WI38 (cell line): ENCODE data around the gene WDR43.

ENCODE experiments used
- H3K4me3 ChIP-seq: 2 replicates; pipeline ENCODE4 v1.5.1; 2011; ENCODE audit warnings: low read depth, mild to moderate bottlenecking, control low read depth, low read length
- CTCF ChIP-seq: IDR thresholded peaks from 2 replicates; pipeline ENCODE4 v1.5.1; 2012; ENCODE audit warnings: low read depth, mild to moderate bottlenecking, control low read depth, low read length

The WDR43 gene

GRCh38 chr2:28930205-28930604, 35.7 kb downstream of the WDR43 start:
- no peak for TF ChIP-seq CTCF
- no peak overlapping the region for H3K4me3 ChIP-seq

GRCh38 chr2:28934769-28935168, 40.3 kb downstream of the WDR43 start:
- no peak for TF ChIP-seq CTCF

GRCh38 chr2:28941008-28941407, 46.5 kb downstream of the WDR43 start:
- no peak overlapping the region for H3K4me3 ChIP-seq
- no peak for TF ChIP-seq CTCF

More at GRCh38 chr2:28934769-28935168, 40.3 kb downstream of the WDR43 start:
- H3K4me3 ChIP-seq, result no peak overlapping the region

- no peak for TF ChIP-seq CTCF
- H3K4me3 ChIP-seq, result no peak overlapping the region
These were observed 50.2 kb downstream of the WDR43 start for GRCh38 chr2:28944535-28945248.

GRCh38 chr2:28948160-28948559, 53.7 kb downstream of the WDR43 start:
- H3K4me3 ChIP-seq, result no peak overlapping the region
- no peak for TF ChIP-seq CTCF

GRCh38 chr2:28949190-28949589, 54.7 kb downstream of the WDR43 start:
- no peak for TF ChIP-seq CTCF

GRCh38 chr2:28949617-28950305, 55.3 kb downstream of the WDR43 start:
- no peak for TF ChIP-seq CTCF
- H3K4me3 ChIP-seq, result no peak overlapping the region

More at GRCh38 chr2:28949190-28949589, 54.7 kb downstream of the WDR43 start:
- H3K4me3 ChIP-seq, result no peak overlapping the region
